ENCODE data around the gene GALNT11.

The GALNT11 gene

GRCh38 chr7:152122540-152122939, 97.1 kb downstream of the GALNT11 start:
- no peak for DNase-seq

- DNase-seq = no peak
These were observed 101.3 kb downstream of the GALNT11 start for GRCh38 chr7:152126741-152127140.

GRCh38 chr7:152127229-152127628, 101.8 kb downstream of the GALNT11 start:
- DNase-seq = no peak

GRCh38 chr7:152128252-152128651, 102.8 kb downstream of the GALNT11 start:
- no peak for DNase-seq

- DNase-seq = no peak
These were observed 103.4 kb downstream of the GALNT11 start for GRCh38 chr7:152128741-152129461.

GRCh38 chr7:152129682-152130081, 104.2 kb downstream of the GALNT11 start:
- DNase-seq = no peak

- no peak for DNase-seq
These were observed 105.5 kb downstream of the GALNT11 start for GRCh38 chr7:152130658-152131590.

GRCh38 chr7:152131981-152132494, 106.6 kb downstream of the GALNT11 start:
- no peak for DNase-seq

- no peak for DNase-seq
These were observed 107.3 kb downstream of the GALNT11 start for GRCh38 chr7:152132812-152133211.

- no peak for DNase-seq
These were observed 108.3 kb downstream of the GALNT11 start for GRCh38 chr7:152133804-152134203.

- DNase-seq = peak; percentile 3
These were observed 111.2 kb downstream of the GALNT11 start for GRCh38 chr7:152136686-152137085.

- DNase-seq = no peak
These were observed 112.1 kb downstream of the GALNT11 start for GRCh38 chr7:152137476-152138025.

GRCh38 chr7:152140067-152140466, 114.6 kb downstream of the GALNT11 start:
- DNase-seq = no peak

- DNase-seq = no peak
These were observed 115.1 kb downstream of the GALNT11 start for GRCh38 chr7:152140560-152140959.

- no peak for DNase-seq
These were observed 117.6 kb downstream of the GALNT11 start for GRCh38 chr7:152142976-152143595.

GRCh38 chr7:152144557-152145245, 119.2 kb downstream of the GALNT11 start:
- no peak for DNase-seq

GRCh38 chr7:152145853-152146466, 120.5 kb downstream of the GALNT11 start:
- DNase-seq = peak; percentile 34

GRCh38 chr7:152148706-152149105, 123.2 kb downstream of the GALNT11 start:
- DNase-seq = no peak

GRCh38 chr7:152149363-152149762, 123.9 kb downstream of the GALNT11 start:
- DNase-seq = no peak

- DNase-seq = no peak
These were observed 126.8 kb downstream of the GALNT11 start for GRCh38 chr7:152152267-152152666.

- DNase-seq = no peak
These were observed 133.5 kb downstream of the GALNT11 start for GRCh38 chr7:152158801-152159587.
